Measurements from ENCODE around the gene ZNF699. TPM values are rescaled to one million over a fixed set of nuclear protein-coding genes. Genes with fewer than 3 reads are reported as not detected.

Gene ZNF699
- total RNA-seq (17.3 and 22.0 TPM in 2 replicates), polyA plus RNA-seq (5.2 and 11.1 TPM in 2 replicates), polyA minus RNA-seq (12.8 and 13.6 TPM in 2 replicates)
- 19.1 TPM for total RNA-seq (2013)

GRCh38 chr19:9309139-9309973 lies at the start of gene ZNF699:
Gene ZNF699, minus strand, starts transcription at chr19:9309838. Its CDS starts 4,719 bp downstream, at chr19:9305119.
- Histone ChIP-seq H3K79me2 (ENCODE audit: control insufficient read depth, insufficient read depth, low read length) (peaks cover 44% of the 10 kb centered on the region), H3K9me3 (ENCODE audit: control extremely low read depth in 1 of 3, control insufficient read depth in 2 of 3, insufficient read depth in 1 of 3, low read length in 2 of 3) (peaks cover 0 to 58% (median 13%) of the 10 kb centered on the region in 3 donors), H3K27me3 (replicated peaks in 1 of 4; ENCODE audit: control extremely low read depth in 1 of 4, control insufficient read depth in 3 of 4, insufficient read depth in 4 of 4, low read length in 3 of 4) (no peaks in the 10 kb centered on the region), H4K20me1 (ENCODE audit: control insufficient read depth, insufficient read depth, low read length, poor library complexity, severe bottlenecking) (no peaks in the 10 kb centered on the region), H3K4me2 (replicated peaks; ENCODE audit: low read depth, low read length, poor library complexity, severe bottlenecking) (peak within 1 kb of the TSS; percentile 89), H3K27ac (ENCODE audit: low read length in 2 of 2) (peak within 1 kb of the TSS; percentile 73 to 92), H3K36me3 (replicated peaks in 1 of 2; ENCODE audit: control extremely low read depth in 1 of 2, control insufficient read depth in 1 of 2, extremely low read depth in 1 of 2, insufficient read depth in 2 of 2, low read length in 1 of 2) (peaks cover 3 to 9% of the 10 kb centered on the region in 2 experiments), H3K4me3 (ENCODE audit: control extremely low read depth in 1 of 5, extremely low read depth in 1 of 5, insufficient read depth in 1 of 5, low read depth in 2 of 5, low read length in 4 of 5) (peak within 1 kb of the TSS; percentile 77 to 100 (median 87)), H3K4me1 (ENCODE audit: control insufficient read depth in 2 of 2, insufficient read depth in 2 of 2, low read length in 2 of 2) (peaks cover 9 to 12% of the 10 kb centered on the region in 2 donors), H3K9ac (ENCODE audit: low read length) (peak within 1 kb of the TSS; percentile 99), H2AFZ (ENCODE audit: insufficient read depth, low read depth, low read length, poor library complexity, severe bottlenecking) (peak within 1 kb of the TSS; percentile 99)
- POLR2A ChIA-PET, result interaction anchor here (0.7 to 1.5 kb wide), 2 partner anchors 15 to 17 kb away, joined by 3 to 5 read pairs; partner anchors contain the start of gene ZNF559
- WGBS (ENCODE audit: insufficient coverage), result 1% methylated on average over 62 of the region's 63 CpGs
- Mint-ChIP-seq H3K4me3 (peak within 1 kb of the TSS; percentile 87), H3K27me3 (no peaks in the 10 kb centered on the region), H3K9me3 (ENCODE audit: insufficient read depth) (peaks cover 2% of the 10 kb centered on the region), H3K4me1 (peaks cover 24% of the 10 kb centered on the region), H3K27ac (peak within 1 kb of the TSS; percentile 92)
- CTCF ChIA-PET, result interaction anchor here (0.7 to 2.5 kb wide), 3 partner anchors 14 to 486 kb away, joined by 4 to 13 read pairs (median 5); partner anchors contain the start of gene ZNF559
- DNase-seq, result peak; percentile 99
- intact Hi-C loops (cut with micrococcal nuclease), result loop anchor here (1.0 to 5.0 kb wide), 7 partner anchors 102 to 510 kb away; partner anchors contain the start of genes FBXL12, ZNF266, ZNF317 and ZNF426
- TF ChIP-seq CTCF (IDR thresholded peaks at IDR 0.05), result no peak
- TF ChIP-seq EZH2 (IDR thresholded peaks at IDR 0.05; ENCODE audit: borderline replicate concordance, insufficient read depth, low read depth, low read length, poor library complexity, severe bottlenecking), result no peak
- ATAC-seq (ENCODE audit: low read depth), result peak; percentile 87

- no peak overlapping the region for H3K4me3 ChIP-seq (ENCODE audit: control extremely low read depth in 1 of 5, extremely low read depth in 1 of 5, insufficient read depth in 1 of 5, low read depth in 2 of 5, low read length in 4 of 5)
- H3K9me3 Mint-ChIP-seq (ENCODE audit: insufficient read depth), result peaks cover 20% of the 10 kb centered on the region
- H3K79me2 ChIP-seq (ENCODE audit: control insufficient read depth, insufficient read depth, low read length), result no peaks in the 10 kb centered on the region
- DNase-seq, result no peak
- CTCF ChIA-PET, result no interaction called here
- no peak overlapping the region for H3K27ac Mint-ChIP-seq
- no peak for ATAC-seq (ENCODE audit: low read depth)
- no peaks in the 10 kb centered on the region for H3K4me1 Mint-ChIP-seq
- H3K9me3 ChIP-seq (ENCODE audit: control extremely low read depth in 1 of 3, control insufficient read depth in 2 of 3, insufficient read depth in 1 of 3, low read length in 2 of 3), result peaks cover 0 to 72% (median 58%) of the 10 kb centered on the region in 3 donors
- intact Hi-C loops (cut with micrococcal nuclease), result no loop called here
- POLR2A ChIA-PET, result no interaction called here
- 96% methylated on average over 2 of the region's 2 CpGs for WGBS (ENCODE audit: insufficient coverage)
- H3K9ac ChIP-seq (ENCODE audit: low read length), result no peak overlapping the region
- no peak overlapping the region for H3K27ac ChIP-seq (ENCODE audit: low read length in 2 of 2)
- H3K27me3 ChIP-seq (replicated peaks in 1 of 4; ENCODE audit: control extremely low read depth in 1 of 4, control insufficient read depth in 3 of 4, insufficient read depth in 4 of 4, low read length in 3 of 4), result no peaks in the 10 kb centered on the region
- H3K36me3 ChIP-seq (replicated peaks in 1 of 2; ENCODE audit: control extremely low read depth in 1 of 2, control insufficient read depth in 1 of 2, extremely low read depth in 1 of 2, insufficient read depth in 2 of 2, low read length in 1 of 2), result no peaks in the 10 kb centered on the region
- H2AFZ ChIP-seq (ENCODE audit: insufficient read depth, low read depth, low read length, poor library complexity, severe bottlenecking), result no peak overlapping the region
- no peak overlapping the region for H3K4me2 ChIP-seq (replicated peaks; ENCODE audit: low read depth, low read length, poor library complexity, severe bottlenecking)
- H3K4me3 Mint-ChIP-seq, result no peak overlapping the region
- TF ChIP-seq EZH2 (IDR thresholded peaks at IDR 0.05; ENCODE audit: borderline replicate concordance, insufficient read depth, low read depth, low read length, poor library complexity, severe bottlenecking) (no peak), CTCF (IDR thresholded peaks at IDR 0.05) (no peak)
- H3K27me3 Mint-ChIP-seq, result no peaks in the 10 kb centered on the region
- H3K4me1 ChIP-seq (ENCODE audit: control insufficient read depth in 2 of 2, insufficient read depth in 2 of 2, low read length in 2 of 2), result no peaks in the 10 kb centered on the region
- H4K20me1 ChIP-seq (ENCODE audit: control insufficient read depth, insufficient read depth, low read length, poor library complexity, severe bottlenecking), result no peaks in the 10 kb centered on the region
These were observed 45.0 kb upstream of the ZNF699 start for GRCh38 chr19:9354651-9355050.
